Cardiac muscle cell (in vitro differentiated cells and primary cell): ENCODE results near the gene TMPRSS3. TPM values are rescaled to one million over a fixed set of nuclear protein-coding genes. Genes with fewer than 3 reads are reported as not detected.
A peak's percentile ranks its signal among the peaks of the same experiment; 100 is the strongest.

Source experiments
- DNase-seq, 2 donors: peaks; one replicate each; pipeline versions ENCODE4 v3.0.0 to v3.0.0-alpha.2; 2010 to 2017; ENCODE audit warnings: low read depth in 1 of 2, low spot score in 1 of 2
- H3K27ac ChIP-seq: fragments of 200-600 bp; sonication (generic); 2 replicates; pipeline ENCODE4 v1.5.1; 2016
- H3K27me3 ChIP-seq: fragments of 200-600 bp; sonication (generic); 2 replicates; pipeline ENCODE4 v1.6.0; 2016; ENCODE audit warnings: control low read depth
- H3K36me3 ChIP-seq: fragments of 200-600 bp; sonication (generic); 2 replicates; pipeline ENCODE4 v1.5.1; 2016; ENCODE audit warnings: control low read depth
- H3K4me1 ChIP-seq: fragments of 200-600 bp; sonication (generic); 2 replicates; pipeline ENCODE4 v1.8.1; 2017; ENCODE audit warnings: low read depth, mild to moderate bottlenecking, mixed run types
- H3K4me3 ChIP-seq: fragments of 200-600 bp; sonication (generic); 2 replicates; pipeline ENCODE4 v1.5.1; 2016; ENCODE audit warnings: mild to moderate bottlenecking
- H3K9me3 ChIP-seq: fragments of 200-600 bp; sonication (generic); 2 replicates; pipeline ENCODE4 v1.5.1; 2017; ENCODE audit warnings: low read depth, mild to moderate bottlenecking, control low read depth
- CTCF ChIP-seq: IDR thresholded peaks from 2 replicates; pipeline ENCODE4 v1.5.1; 2012; ENCODE audit warnings: low read depth, mild to moderate bottlenecking, low read length
- polyA plus RNA-seq: library from polyadenylated mRNA; unstranded; fragments of >200 nt; fragmentation: Nextera tagmentation; extraction: Ambion mirVana; gene quantifications from 2 replicates; pipeline ENCODE4 v1.2.1, GENCODE V29; 2016
- total RNA-seq: library from RNA; depleted of rRNA; stranded (reverse); fragments of >200 nt; gene quantifications from 2 replicates; pipeline ENCODE4 v1.2.3, GENCODE V29; 2016

TMPRSS3 gene
- total and polyA plus RNA-seq, 2 experiments from 2014 or later = not detected

- no peak for DNase-seq
- Histone ChIP-seq H3K27me3 (no peaks in the 10 kb centered on the region), H3K9me3 (no peaks in the 10 kb centered on the region), H3K4me1 (peaks cover 3% of the 10 kb centered on the region), H3K36me3 (no peaks in the 10 kb centered on the region), H3K27ac (no peak overlapping the region), H3K4me3 (no peak overlapping the region)
- no peak for TF ChIP-seq CTCF
These were observed 5.2 kb downstream of the TMPRSS3 start for GRCh38 chr21:42390696-42391095.

- Histone ChIP-seq H3K4me3 (no peak overlapping the region), H3K36me3 (no peaks in the 10 kb centered on the region), H3K9me3 (no peaks in the 10 kb centered on the region), H3K27me3 (no peaks in the 10 kb centered on the region), H3K27ac (no peak overlapping the region), H3K4me1 (peaks cover 3% of the 10 kb centered on the region)
- no peak for DNase-seq
- TF ChIP-seq CTCF = no peak
These were observed 5.7 kb downstream of the TMPRSS3 start for GRCh38 chr21:42390193-42390592.

- Histone ChIP-seq H3K4me1 (peaks cover 3% of the 10 kb centered on the region), H3K4me3 (no peak overlapping the region), H3K27me3 (no peaks in the 10 kb centered on the region), H3K36me3 (no peaks in the 10 kb centered on the region), H3K27ac (peak overlapping the region; percentile 7), H3K9me3 (no peaks in the 10 kb centered on the region)
- TF ChIP-seq CTCF = no peak
- DNase-seq = no peak
These were observed 6.4 kb downstream of the TMPRSS3 start for GRCh38 chr21:42389449-42389835.

- no peaks in the 10 kb centered on the region for H3K9me3 ChIP-seq
- TF ChIP-seq CTCF = no peak
- H3K4me3 ChIP-seq = no peak overlapping the region
- H3K27ac ChIP-seq = peak overlapping the region; percentile 7
- H3K27me3 ChIP-seq = no peaks in the 10 kb centered on the region
- no peaks in the 10 kb centered on the region for H3K36me3 ChIP-seq
- H3K4me1 ChIP-seq = peaks cover 3% of the 10 kb centered on the region
- peak in 1 of 2 donors; percentile 54 for DNase-seq
These were observed 7.0 kb downstream of the TMPRSS3 start for GRCh38 chr21:42388740-42389448.

- no peak overlapping the region for H3K4me3 ChIP-seq
- H3K27me3 ChIP-seq = no peaks in the 10 kb centered on the region
- peaks cover 3% of the 10 kb centered on the region for H3K4me1 ChIP-seq
- no peak for DNase-seq
- H3K9me3 ChIP-seq = no peaks in the 10 kb centered on the region
- no peak for TF ChIP-seq CTCF
- no peak overlapping the region for H3K27ac ChIP-seq
- H3K36me3 ChIP-seq = no peaks in the 10 kb centered on the region
These were observed 8.0 kb downstream of the TMPRSS3 start for GRCh38 chr21:42387843-42388340.
